SKM-1 (cell line): Measurements from ENCODE around the gene C1orf159.
"Not testable (repeated sequence)": the region's sequence is repeated elsewhere in the genome, so short reads cannot be mapped to it uniquely, and the experiment has no call there.

Experiments
- DNase-seq: peaks from one replicate; lab custom pipeline; 2025; ENCODE audit not compliant: unreplicated experiment; lab: John Stamatoyannopoulos, UW

Gene C1orf159

DNA sequence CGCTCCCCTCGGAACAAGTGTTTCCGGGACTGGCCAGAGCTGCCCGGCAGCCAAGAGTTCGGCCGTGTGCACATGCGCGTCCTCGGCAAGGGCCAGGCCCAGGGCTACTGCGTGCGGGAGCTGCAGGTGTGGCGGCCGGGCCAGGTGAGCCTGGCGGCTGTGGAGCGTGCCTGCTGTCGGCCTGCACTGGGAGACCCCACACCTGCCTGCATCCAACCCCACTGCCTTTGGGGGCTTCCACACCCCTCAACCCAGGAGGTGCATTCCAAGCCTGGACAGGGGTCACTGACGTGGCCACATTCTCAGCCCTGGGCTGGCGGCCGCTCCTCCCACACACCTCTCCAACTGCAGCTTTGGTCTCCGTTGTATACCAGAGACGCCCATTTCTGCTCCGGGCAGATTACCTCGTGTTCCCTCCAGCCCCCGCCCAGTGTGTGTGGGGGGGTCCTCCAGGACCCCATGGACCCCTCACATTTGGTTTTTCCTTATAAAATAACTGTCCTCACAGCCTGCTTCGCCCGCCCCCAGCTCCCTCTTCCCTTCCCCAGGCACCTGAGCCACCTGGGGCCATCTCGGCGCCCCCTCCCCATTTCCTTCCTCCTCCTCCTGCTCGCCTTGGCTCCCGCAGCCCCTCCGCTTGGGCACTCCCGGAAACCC is 47.9 kb downstream of the C1orf159 start:
- DNase-seq = no peak

DNA sequence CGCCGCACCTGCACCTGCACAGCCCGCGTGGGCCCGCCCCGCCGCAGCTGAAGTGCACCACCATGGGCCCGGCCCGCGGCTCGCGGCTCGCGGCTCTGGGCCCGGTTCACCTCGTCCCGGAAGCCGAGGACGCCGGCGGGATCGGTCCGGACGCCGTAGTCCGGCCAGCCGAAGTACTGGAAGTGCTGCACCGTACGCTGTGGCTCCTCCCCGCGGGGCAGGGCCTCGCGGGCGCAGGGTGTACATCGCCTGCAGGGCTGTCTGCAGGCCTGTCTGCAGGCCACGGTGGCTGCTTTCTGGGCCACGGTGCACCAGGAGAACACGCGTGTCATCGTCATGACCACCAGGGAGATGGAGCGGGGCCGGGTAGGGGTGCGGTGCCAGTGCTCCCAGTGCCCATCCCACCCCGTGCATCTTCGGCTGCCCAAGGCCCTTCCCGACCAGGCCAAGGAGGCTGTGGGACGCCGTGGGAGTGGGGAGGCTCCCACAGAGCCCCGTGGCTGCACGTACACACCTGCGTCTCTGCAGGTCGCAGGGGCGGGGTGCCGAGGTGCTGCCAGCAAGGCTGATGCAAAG is 48.5 kb downstream of the C1orf159 start:
- DNase-seq = no peak

DNA sequence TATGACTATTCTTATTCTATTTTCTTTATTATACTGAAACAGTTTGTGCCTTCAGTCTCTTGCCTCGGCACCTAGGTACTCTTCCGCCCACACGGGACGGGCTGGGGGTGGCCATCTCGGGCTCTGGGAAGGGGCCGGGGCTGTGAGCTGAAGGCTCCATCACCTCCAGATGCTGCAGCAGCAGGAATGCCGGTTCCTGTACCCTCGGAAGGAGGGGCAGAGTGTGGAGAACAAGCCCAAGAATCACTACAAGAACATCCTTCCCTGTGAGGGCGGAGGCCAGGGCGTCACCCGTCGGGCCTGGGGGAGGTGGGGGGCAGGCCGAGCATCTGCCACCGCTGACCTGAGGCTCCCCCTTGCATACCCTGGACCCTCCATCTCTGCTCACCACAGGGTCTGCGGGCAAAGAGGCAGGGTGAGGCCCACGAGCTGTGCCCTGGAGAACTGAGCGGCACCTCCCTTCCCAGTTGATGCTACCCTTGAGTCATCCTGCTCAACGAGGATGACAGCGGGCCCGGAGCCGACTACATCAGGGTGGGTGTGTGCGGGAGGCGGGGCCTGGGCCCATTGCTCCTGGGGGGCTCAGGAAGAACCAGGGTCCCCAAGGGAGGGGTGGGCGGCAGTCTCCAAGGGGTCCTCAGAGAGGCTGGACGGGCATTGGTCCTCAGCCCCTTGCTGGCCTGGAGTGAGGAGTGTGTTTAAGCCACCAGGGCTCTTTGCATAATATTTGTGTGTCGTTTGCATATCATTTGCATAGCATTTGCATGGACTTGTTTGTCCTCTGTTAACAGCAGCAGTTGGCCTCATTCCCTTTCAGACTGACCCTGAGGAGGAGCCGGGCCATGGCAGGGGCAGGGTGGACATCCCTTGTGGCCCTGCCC is 49.2 kb downstream of the C1orf159 start:
- DNase-seq = no peak

DNA sequence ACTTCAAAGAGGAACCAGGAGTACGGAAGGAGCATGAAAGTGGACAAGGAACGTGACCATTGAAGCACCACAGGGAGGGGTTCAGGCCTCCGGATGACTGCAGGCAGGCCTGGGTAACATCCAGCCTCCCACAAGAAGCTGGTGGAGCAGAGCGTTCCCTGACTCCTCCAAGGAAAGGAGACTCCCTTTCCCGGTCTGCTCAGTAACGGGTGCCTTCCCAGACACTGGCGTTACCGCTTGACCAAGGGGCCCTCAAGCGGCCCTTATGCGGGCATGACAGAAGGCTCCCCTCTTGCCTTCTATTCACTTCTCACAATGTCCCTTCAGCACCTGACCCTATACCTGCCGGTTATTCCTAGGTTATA is 50.0 kb downstream of the C1orf159 start:
- not testable (repeated sequence) for DNase-seq

DNA sequence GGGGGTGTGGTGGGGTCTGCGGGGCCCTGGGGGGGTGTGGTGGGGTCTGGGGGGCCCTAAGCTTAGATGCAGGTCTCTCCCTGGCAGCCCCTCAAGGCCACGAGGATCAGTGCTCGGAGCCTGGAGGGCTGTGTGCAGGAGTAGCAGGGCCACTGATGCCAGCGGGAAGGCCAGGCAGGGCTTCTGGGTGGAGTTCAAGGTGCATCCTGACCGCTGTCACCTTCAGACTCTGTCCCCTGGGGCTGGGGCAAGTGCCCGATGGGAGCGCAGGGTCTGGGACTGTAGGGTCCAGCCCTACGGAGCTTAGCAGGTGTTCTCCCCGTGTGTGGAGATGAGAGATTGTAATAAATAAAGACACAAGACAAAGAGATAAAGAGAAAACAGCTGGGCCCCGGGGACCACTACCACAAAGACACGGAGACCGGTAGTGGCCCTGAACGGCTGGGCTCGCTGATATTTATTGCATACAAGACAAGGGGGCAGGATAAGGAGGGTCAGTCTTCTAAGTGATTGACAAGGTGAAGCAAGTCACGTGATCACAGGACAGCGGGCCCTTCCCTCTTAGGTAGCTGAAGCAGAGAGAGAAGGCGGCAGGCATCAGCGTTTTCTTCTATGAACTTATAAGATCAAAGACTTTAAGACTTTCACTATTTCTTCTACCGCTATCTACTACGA is 50.5 kb downstream of the C1orf159 start:
- no peak for DNase-seq

DNA sequence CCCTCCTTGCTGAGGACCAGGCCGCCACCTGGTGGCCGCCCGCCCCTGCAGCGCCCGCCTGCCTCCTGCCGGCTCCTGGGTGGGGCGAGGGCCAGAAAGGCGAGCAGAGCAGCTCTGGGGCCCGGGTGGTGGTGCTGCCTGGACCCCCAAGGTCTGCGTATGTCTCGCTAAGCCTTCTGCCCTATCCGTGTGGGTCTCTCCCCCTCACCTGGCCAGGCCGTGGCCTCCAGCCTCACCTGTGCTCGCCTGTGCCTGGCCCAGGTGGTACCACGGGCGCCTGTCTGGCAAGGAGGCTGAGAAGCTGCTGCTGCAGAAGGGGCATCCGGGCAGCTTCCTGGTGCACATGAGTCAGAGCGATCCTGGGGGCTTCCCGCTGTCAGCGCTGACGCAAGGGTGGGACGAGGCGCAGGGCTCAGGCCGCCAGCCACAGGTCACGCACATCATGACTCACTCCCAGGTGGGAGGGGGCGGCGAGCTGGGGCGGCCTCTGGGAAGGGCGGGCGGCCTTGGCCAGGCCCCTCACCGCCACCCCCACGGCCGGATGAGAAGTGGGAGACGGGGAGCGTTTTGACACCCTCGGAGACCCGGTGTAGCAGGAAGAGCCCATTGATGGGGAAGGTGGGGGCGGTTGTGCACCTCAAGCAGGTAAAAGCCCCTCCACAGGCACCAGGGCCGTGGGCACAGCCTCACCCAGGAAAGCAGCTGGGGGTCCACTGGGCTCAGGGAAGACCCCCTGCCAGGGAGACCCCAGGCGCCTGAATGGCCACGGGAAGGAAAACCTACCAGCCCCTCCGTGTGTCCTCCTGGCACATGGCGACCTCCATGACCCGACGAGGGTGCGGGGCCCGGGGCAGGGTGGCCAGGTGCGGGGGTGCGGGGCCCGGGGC is 51.7 kb downstream of the C1orf159 start:
- DNase-seq = peak; percentile 12

DNA sequence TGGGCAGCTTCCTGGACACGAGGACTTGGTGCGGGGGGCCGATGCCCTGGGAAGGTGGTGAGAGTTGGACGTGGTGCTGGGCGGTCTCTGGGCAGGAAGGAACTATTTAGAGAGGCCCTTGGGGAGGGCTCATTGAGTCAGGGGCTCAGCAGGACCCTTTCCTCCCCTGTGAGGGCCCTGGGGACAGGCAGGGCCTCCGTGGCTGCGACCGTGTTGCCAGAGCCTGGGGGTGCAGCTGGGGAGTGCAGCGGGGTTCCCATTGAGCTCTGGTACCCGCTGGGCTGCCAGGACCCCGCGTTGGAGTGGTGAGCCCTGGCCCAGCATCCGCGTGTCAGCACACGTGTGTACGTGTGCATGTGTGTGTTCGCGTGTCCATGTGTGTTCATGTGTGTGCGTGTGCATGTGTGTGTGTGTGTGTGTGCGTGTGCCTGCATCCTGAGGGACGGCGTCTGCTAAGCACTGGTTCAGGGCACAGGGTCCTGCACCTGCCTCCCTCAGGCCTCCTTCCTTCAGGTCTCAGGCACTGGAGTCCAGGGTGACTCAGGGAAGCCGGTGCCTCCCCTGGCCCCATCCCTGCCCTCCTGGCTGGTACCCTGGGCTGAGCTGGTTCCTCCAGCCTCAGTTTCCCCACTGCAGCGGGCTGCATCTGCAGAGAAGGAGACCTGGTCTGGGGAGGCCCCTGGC is 52.5 kb downstream of the C1orf159 start:
- DNase-seq = no peak

DNA sequence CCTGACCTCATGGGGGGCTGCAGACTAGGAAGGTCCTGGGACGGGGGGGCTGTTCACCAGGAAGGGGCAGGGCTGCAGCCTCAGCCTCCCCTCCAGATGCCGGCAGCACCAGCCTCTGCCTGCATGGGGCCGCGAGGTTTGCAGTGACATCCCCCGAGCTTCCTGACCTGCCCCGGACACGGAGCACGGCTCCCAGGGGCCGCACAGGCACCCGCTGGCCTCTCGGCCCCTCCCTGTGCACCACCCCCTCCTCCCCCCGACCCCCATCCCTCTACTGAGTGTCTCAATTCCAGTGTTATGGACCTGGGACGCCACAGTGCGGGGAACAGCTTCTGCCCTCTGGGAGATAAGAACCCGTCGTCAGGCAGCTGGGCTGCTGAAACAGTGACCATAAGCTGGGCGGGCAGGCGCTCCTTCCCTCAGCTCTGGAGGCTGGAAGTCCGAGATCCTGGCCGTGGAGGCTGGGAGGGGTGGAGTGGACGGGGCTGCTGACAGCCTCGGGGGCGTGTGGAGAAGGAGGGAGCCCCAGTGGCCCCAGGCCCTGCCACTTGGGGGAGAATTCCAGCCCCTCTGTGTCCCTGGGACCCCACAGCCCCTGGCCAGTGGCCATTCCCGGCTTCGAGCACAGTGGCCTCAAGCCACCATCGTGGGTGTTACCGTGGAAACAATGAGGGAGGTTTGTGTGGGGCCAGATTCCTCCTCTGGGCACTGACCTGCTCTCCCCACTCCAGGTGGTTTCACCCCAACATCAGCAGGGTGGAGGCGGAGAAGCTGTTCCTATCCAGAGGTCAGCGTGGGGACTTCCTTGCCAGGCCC is 53.3 kb downstream of the C1orf159 start:
- no peak for DNase-seq

DNA sequence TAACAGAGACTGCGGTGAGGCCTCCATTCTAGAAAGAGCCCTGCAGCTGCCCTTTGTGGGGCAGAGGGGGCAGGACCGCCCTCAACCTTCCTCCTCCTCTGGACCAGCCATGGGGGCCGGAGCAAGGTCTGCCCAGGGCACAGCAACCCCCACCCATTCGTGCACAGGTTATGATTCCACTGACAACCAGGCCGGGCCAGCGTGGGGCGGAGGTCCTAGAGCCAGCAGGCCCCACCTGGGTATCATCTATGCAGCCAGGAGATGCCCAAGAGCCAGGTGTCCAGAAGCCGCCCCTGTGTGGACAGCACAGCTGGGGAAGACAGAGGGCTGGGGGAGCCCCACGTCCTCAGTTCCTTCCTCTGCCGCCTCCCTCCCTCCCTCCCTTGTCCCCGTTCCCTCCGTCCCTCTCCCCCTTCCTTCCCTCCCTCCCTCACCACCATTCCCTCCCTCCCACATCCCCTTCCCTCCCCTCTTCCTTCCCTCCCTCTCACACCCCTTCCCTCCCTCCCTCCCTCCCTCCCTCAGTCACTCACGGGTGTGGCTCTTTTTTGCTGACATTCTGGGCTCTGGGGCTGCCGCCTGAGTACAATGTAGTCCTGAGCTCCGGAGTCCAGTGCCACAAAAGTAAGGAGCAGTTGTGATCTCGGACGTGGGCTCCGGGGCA is 54.1 kb downstream of the C1orf159 start:
- DNase-seq = no peak

DNA sequence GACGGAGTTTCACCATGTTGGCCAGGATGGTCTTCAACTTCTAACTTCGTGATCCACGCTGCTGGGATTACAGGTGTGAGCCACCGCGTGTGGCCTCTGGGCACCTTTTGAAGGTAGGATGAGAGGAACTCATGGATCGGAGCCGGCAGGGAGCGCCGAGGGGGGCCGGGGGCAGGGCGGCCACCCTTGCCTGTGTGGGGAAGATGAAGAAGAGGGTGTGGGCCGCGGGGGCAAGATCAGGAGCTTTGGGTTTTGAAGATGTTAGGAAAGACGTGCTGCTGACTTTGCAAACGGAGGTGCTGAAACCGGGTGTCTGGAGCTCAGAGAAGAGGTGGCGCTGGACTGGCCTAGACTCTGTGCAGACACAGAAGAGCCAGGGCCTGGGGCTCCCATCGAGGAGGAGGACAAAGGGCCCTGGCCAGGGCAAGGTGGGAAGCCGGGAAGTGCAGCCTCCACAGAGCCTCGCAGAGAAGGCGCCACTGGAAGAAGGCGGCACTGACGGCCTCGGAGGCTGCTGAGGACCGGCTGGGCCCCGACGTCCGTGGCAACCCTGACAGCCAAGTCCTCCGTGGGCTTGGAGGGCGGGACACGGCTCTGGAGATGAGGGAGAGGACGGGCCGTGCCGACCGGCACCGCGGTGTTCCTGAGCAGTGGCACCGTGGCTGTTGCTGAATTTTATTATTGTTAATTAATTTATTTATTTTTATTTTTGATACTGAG is 55.4 kb downstream of the C1orf159 start:
- no peak for DNase-seq

DNA sequence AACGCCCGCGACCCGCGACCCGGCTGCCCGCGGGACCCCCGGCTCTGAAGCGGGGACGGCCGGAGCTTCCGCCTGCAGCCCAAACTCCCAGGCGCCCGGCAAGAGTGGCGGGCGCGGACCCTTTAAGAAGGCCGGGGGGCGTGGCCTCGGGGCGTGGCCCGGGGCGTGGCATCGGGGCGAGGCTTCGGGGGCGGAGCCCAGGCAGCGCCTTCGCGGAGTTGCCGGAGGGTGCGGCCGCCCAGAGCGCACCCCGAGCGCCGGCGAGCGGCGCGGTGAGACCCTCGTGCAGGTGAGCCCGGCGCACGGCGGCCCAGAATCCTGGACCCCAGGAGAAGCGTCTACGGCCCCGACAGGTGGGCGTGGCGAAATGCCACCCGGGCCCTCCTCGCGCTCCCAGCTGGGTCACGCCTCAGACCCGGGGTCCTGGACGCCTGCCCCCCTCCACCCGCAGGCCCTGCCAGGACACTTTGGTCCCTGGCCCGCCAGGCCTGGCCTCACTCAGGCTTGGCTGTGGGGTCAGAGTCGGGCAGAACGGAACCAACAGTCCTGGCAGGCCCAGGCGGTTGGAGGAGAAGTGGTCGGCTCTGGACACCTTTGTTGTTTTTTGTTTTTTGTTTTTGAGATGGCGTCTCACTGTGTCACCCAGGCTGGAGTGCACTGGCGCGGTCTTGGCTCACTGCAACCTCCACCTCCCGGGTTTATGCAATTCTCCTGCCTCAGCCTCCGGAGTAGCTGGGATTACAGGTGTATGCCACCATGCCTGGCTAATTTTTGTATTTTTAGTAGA is 56.2 kb downstream of the C1orf159 start:
- DNase-seq = peak; percentile 64

DNA sequence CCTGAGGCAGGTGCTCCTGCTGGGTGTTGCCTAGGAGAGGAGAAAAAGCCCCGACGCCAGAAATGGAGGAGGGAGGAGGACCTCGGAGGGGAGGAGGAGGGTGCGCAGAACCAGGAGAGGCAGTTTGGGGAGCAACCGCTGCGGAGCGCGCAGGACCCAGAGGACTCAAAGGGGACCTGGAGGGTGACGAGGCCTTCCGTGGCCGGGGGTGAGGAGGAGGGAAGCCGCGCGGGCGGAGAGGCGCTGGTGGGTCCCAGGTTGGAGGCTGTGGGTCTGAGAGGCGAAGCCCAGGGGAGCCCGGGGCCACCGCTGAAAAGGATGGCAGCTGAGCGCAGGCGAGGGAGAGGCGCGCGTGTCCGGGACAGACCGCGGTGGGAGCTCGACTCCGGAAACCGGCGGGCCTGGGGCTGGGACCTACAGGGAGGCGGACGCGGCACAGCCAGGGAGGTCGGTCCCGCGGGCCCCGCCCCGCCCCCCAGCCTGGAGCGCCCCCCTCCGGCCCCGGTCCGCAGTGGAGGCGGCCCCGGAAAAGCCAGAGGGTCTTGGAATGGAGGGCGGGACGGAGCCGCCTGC is 56.9 kb downstream of the C1orf159 start:
- DNase-seq = no peak

DNA sequence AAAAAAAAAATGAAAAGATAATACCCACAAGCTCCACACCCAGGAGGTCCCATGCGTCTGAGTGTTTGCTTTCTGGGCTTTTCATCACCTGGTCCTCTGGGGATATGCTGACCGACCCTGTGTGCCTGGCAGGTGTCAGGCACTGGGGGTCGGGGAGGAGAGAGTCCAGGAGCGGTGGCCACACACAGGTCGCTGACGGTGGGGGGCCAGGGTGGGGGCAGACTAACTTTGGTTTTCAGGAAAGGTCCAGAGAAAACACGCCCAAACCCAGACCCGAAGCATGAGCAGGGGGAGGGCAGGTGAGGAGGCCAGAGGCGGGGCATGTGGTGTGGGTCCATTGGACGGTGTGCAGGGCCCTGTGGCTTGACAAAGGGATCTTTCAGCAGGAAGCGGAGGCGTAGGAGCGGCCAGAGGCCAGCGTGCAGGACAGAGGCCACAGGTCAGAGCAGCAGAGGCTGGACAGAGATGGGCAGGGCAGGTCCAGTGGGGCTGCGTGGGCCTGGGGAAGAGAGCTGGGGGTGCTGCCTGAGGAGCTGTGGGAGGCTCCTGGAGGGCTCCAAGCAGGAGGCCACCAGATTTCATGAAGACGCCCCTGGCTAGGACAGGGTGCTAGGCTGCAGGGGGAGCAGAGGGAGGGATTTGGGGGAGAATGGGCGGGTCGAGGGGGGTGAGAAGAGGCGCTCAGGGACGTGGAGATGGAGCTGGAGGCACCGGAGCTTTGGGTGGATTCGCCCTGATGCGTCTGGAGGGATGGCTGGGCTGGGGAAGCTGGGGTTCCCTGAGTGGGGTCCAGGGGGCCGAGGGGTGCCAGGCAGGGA is 57.6 kb downstream of the C1orf159 start:
- no peak for DNase-seq

DNA sequence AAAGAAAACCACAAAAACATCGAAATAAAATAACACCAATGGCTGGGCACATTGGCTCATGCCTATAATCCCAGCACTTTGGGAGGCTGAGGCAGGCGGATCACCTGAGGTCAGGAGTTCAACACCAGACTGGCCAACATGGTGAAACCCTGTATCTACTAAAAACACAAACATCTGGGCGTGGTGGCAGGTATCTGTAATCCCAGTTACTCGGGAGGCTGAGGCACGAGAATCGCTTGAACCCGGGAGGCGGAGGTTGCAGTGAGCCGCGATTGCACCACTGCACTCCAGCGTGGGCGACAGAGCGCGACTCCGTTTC is 58.2 kb downstream of the C1orf159 start:
- not testable (repeated sequence) for DNase-seq

DNA sequence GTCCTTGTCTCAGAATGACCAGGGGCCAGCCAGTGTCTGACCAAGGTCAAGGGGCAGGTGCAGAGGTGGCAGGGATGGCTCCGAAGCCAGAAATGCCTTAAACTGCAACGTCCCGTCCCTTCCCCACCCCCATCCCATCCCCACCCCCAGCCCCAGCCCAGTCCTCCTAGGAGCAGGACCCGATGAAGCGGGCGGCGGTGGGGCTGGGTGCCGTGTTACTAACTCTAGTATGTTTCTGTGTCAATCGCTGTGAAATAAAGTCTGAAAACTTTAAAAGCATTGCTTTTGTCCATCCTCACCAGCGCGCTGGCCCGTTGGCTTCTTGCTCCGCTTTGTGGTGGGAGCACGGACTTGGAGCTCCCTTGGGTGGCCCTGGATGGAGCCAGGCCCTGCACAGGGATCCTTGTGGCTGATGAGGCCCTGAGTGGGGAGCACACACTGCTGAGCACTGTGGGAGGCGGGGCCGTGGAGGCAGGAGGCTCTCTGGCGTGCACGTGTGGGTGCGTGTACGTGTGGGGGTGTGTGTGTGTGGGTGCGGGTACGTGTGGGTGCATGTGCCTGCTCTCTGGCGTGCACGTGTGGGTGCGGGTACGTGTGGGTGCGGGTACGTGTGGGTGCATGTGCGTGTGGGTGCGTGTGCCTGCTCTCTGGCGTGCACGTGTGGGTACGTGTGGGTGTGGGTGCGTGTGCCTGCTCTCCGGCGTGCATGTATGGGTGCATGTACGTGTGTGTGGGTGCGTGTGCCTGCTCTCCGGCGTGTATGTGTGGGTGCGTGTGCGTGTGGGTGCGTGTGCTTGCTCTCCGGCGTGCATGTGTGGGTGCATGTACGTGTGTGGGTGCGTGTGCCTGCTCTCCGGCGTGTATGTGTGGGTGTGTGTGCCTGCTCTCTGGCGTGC is 59.8 kb downstream of the C1orf159 start:
- no peak for DNase-seq
